NCI-H82 treated with DMSO at 0.1 percent for 48 hours (cell line): Measurements from ENCODE around the gene WDR91.
A peak's percentile ranks its signal among the peaks of the same experiment; 100 is the strongest.
"Not testable (repeated sequence)": the region's sequence is repeated elsewhere in the genome, so short reads cannot be mapped to it uniquely, and the experiment has no call there.

Experiments
- DNase-seq: peaks from one replicate; lab custom pipeline; 2025; ENCODE audit not compliant: unreplicated experiment; lab: John Stamatoyannopoulos, UW

The WDR91 gene

GRCh38 chr7:135180122-135180521, 31.2 kb downstream of the WDR91 start:
- no peak for DNase-seq

- no peak for DNase-seq
Observed at GRCh38 chr7:135179321-135179925, 31.9 kb downstream of the WDR91 start.

GRCh38 chr7:135178364-135178763, 33.0 kb downstream of the WDR91 start:
- peak; percentile 68 for DNase-seq

GRCh38 chr7:135177028-135177696, 34.2 kb downstream of the WDR91 start:
- no peak for DNase-seq

- no peak for DNase-seq
Observed at GRCh38 chr7:135175931-135176330, 35.4 kb downstream of the WDR91 start.

- no peak for DNase-seq
Observed at GRCh38 chr7:135174941-135175340, 36.4 kb downstream of the WDR91 start.

- not testable (repeated sequence) for DNase-seq
Observed at GRCh38 chr7:135173916-135174315, 37.4 kb downstream of the WDR91 start.

GRCh38 chr7:135171581-135172291, 39.6 kb downstream of the WDR91 start:
- not testable (repeated sequence) for DNase-seq

GRCh38 chr7:135170998-135171481, 40.3 kb downstream of the WDR91 start:
- not testable (repeated sequence) for DNase-seq

GRCh38 chr7:135170274-135170997, 40.9 kb downstream of the WDR91 start, which contains the start of gene CYREN:
CYREN (minus strand) TSS chr7:135170707; CDS start chr7:135168922, 1,785 bp downstream.
- DNase-seq: peak; percentile 78

- DNase-seq: no peak
Observed at GRCh38 chr7:135169964-135170273, 41.4 kb downstream of the WDR91 start.

- no peak for DNase-seq
Observed at GRCh38 chr7:135169141-135169963, 42.0 kb downstream of the WDR91 start.

- no peak for DNase-seq
Observed at GRCh38 chr7:135168489-135169140, 42.7 kb downstream of the WDR91 start.

GRCh38 chr7:135168001-135168400, 43.3 kb downstream of the WDR91 start:
- no peak for DNase-seq

- DNase-seq: no peak
Observed at GRCh38 chr7:135167365-135167917, 43.9 kb downstream of the WDR91 start.

GRCh38 chr7:135166338-135166990, 44.9 kb downstream of the WDR91 start:
- DNase-seq: no peak

- no peak for DNase-seq
Observed at GRCh38 chr7:135165862-135166261, 45.5 kb downstream of the WDR91 start.

GRCh38 chr7:135164357-135165061, 46.8 kb downstream of the WDR91 start:
- DNase-seq: no peak
